HG03025 (cell line): Measurements from ENCODE around the gene AMBRA1.
"Not testable (repeated sequence)": the region's sequence is repeated elsewhere in the genome, so short reads cannot be mapped to it uniquely, and the experiment has no call there.

ENCODE experiments used
- ATAC-seq: cut with Tn5 transposase; IDR thresholded peaks from one replicate; pipeline ENCODE4 v1.9.1; 2021; ENCODE audit warnings: mild to moderate bottlenecking, moderate library complexity; ENCODE audit not compliant: unreplicated experiment, low FRiP score

AMBRA1 gene

GRCh38 chr11:46518928-46519327 lies 74.9 kb downstream of the AMBRA1 start:
- not testable (repeated sequence) for ATAC-seq

GRCh38 chr11:46514370-46514769 lies 79.5 kb downstream of the AMBRA1 start:
- no peak for ATAC-seq

- no peak for ATAC-seq
Measured at GRCh38 chr11:46513934-46514342, 79.9 kb downstream of the AMBRA1 start.

- no peak for ATAC-seq
Measured at GRCh38 chr11:46512261-46512881, 81.5 kb downstream of the AMBRA1 start.

- ATAC-seq: no peak
Measured at GRCh38 chr11:46511342-46511741, 82.5 kb downstream of the AMBRA1 start.

GRCh38 chr11:46508360-46508759 lies 85.5 kb downstream of the AMBRA1 start:
- no peak for ATAC-seq

- ATAC-seq: no peak
Measured at GRCh38 chr11:46506483-46506791, 87.4 kb downstream of the AMBRA1 start.

GRCh38 chr11:46505741-46506482 lies 87.9 kb downstream of the AMBRA1 start:
- no peak for ATAC-seq

- ATAC-seq: no peak
Measured at GRCh38 chr11:46504817-46505613, 88.8 kb downstream of the AMBRA1 start.

- ATAC-seq: no peak
Measured at GRCh38 chr11:46499821-46500220, 94.0 kb downstream of the AMBRA1 start.

- no peak for ATAC-seq
Measured at GRCh38 chr11:46498968-46499367, 94.9 kb downstream of the AMBRA1 start.

- ATAC-seq: no peak
Measured at GRCh38 chr11:46498179-46498578, 95.6 kb downstream of the AMBRA1 start.

GRCh38 chr11:46497498-46497897 lies 96.3 kb downstream of the AMBRA1 start:
- ATAC-seq: no peak

GRCh38 chr11:46493791-46494190 lies 100.0 kb downstream of the AMBRA1 start:
- ATAC-seq: no peak

GRCh38 chr11:46492532-46492931 lies 101.3 kb downstream of the AMBRA1 start:
- ATAC-seq: no peak

GRCh38 chr11:46491661-46492330 lies 102.0 kb downstream of the AMBRA1 start:
- no peak for ATAC-seq

GRCh38 chr11:46490666-46491065 lies 103.2 kb downstream of the AMBRA1 start:
- ATAC-seq: no peak

GRCh38 chr11:46489656-46490560 lies 103.9 kb downstream of the AMBRA1 start:
- ATAC-seq: no peak

GRCh38 chr11:46485856-46486443 lies 107.9 kb downstream of the AMBRA1 start:
- ATAC-seq: no peak

- ATAC-seq: no peak
Measured at GRCh38 chr11:46484101-46484500, 109.7 kb downstream of the AMBRA1 start.
